GM23338 (cell line): ENCODE data around the gene LRFN4. TPM values are rescaled to one million over a fixed set of nuclear protein-coding genes. Genes with fewer than 3 reads are reported as not detected.
A peak's percentile ranks its signal among the peaks of the same experiment; 100 is the strongest.

Source experiments
- ATAC-seq: fragments of 200-7000 bp; cut with Tn5 transposase; 3 replicates; pipeline ENCODE4 v1.9.1; 2020
- DNase-seq: peaks from one replicate; pipeline ENCODE4 v3.0.0-alpha.2; 2015; ENCODE audit warnings: low spot score
- H2AFZ ChIP-seq: fragments of 200-600 bp; sonication (generic); 2 replicates; pipeline ENCODE4 v1.8.0; 2016; ENCODE audit warnings: antibody characterized with exemption, mild to moderate bottlenecking, moderate library complexity
- H3F3A ChIP-seq: fragments of 200-600 bp; sonication (generic); replicated peaks from 2 replicates; pipeline ENCODE4 v1.8.0; 2017; ENCODE audit warnings: antibody characterized with exemption, mixed run types, low read depth
- H3K27ac ChIP-seq: fragments of 200-600 bp; sonication (generic); 2 replicates; pipeline ENCODE4 v1.6.1; 2016; ENCODE audit warnings: low read depth
- H3K27me3 ChIP-seq: fragments of 200-600 bp; sonication (generic); 2 replicates; pipeline ENCODE4 v1.8.0; 2016; ENCODE audit warnings: mild to moderate bottlenecking, mixed run types, moderate library complexity; ENCODE audit not compliant: insufficient read depth
- H3K36me3 ChIP-seq: fragments of 200-600 bp; sonication (generic); 2 replicates; pipeline ENCODE4 v1.8.0; 2016; ENCODE audit warnings: mild to moderate bottlenecking; ENCODE audit not compliant: insufficient read depth
- H3K4me1 ChIP-seq: fragments of 200-600 bp; sonication (generic); 2 replicates; pipeline ENCODE4 v1.8.0; 2016; ENCODE audit warnings: mild to moderate bottlenecking, moderate library complexity; ENCODE audit not compliant: insufficient read depth
- H3K4me2 ChIP-seq: fragments of 200-600 bp; sonication (generic); 2 replicates; pipeline ENCODE4 v1.7.1; 2017; ENCODE audit warnings: mixed run types
- H3K4me3 ChIP-seq: fragments of 200-600 bp; sonication (generic); 2 replicates; pipeline ENCODE4 v1.6.1; 2016; ENCODE audit warnings: mixed run types
- H3K79me2 ChIP-seq: fragments of 200-600 bp; sonication (generic); replicated peaks from 2 replicates; pipeline ENCODE4 v1.8.0; 2017; ENCODE audit warnings: mild to moderate bottlenecking; ENCODE audit not compliant: insufficient read depth
- H3K9me2 ChIP-seq: fragments of 200-600 bp; sonication (generic); 2 replicates; pipeline ENCODE4 v1.8.0; 2017; ENCODE audit not compliant: insufficient read depth
- H4K20me1 ChIP-seq: fragments of 200-600 bp; sonication (generic); replicated peaks from 2 replicates; pipeline ENCODE4 v1.8.0; 2017; ENCODE audit warnings: mild to moderate bottlenecking; ENCODE audit not compliant: insufficient read depth
- H3K27ac Mint-ChIP-seq: 2 replicates; pipeline ENCODE4 v1.8.0; 2020; ENCODE audit warnings: inconsistent platforms, mild to moderate bottlenecking, moderate library complexity, mixed read lengths
- H3K27me3 Mint-ChIP-seq: 3 replicates; pipeline ENCODE4 v1.8.0; 2022; ENCODE audit warnings: low read depth, mild to moderate bottlenecking, moderate library complexity, mixed read lengths, inconsistent platforms; ENCODE audit not compliant: insufficient read depth, poor library complexity
- H3K36me3 Mint-ChIP-seq: 3 replicates; pipeline ENCODE4 v1.8.0; 2021; ENCODE audit warnings: low read depth, mild to moderate bottlenecking, inconsistent platforms, moderate library complexity, mixed read lengths
- H3K4me1 Mint-ChIP-seq: 3 replicates; pipeline ENCODE4 v1.8.0; 2020; ENCODE audit warnings: mild to moderate bottlenecking, inconsistent platforms, mixed read lengths
- H3K4me3 Mint-ChIP-seq: 3 replicates; pipeline ENCODE4 v1.8.0; 2021; ENCODE audit warnings: moderate library complexity, mild to moderate bottlenecking, inconsistent platforms, mixed read lengths
- H3K9me3 Mint-ChIP-seq: 3 replicates; pipeline ENCODE4 v1.8.0; 2020; ENCODE audit warnings: moderate library complexity, mild to moderate bottlenecking, inconsistent platforms, mixed read lengths
- CREB1 ChIP-seq: fragments of 250-450 bp; sonication (Bioruptor Pico); IDR thresholded peaks from 2 replicates; pipeline ENCODE4 v1.5.0; 2020; ENCODE audit warnings: low read depth, mild to moderate bottlenecking, moderate library complexity
- CTCF ChIP-seq, 2 experiments: fragments of 200-600 bp in 1 of 2; sonication (generic) in 1 of 2; conservative IDR thresholded peaks; 2 replicates each; pipeline versions ENCODE4 v1.5.1 to v1.6.1; 2016 to 2017; ENCODE audit warnings: antibody characterized with exemption in 2 of 2, low read depth in 2 of 2, mild to moderate bottlenecking in 2 of 2, moderate library complexity in 1 of 2
- EZH2 ChIP-seq: fragments of 200-600 bp; sonication (generic); IDR thresholded peaks from one replicate; pipeline ENCODE4 v1.8.0; 2017; ENCODE audit warnings: antibody characterized with exemption, mild to moderate bottlenecking, low read depth; ENCODE audit not compliant: unreplicated experiment
- EZH2phosphoT487 ChIP-seq: fragments of 200-600 bp; sonication (generic); IDR thresholded peaks from one replicate; pipeline ENCODE4 v1.8.1; 2018; ENCODE audit warnings: antibody characterized with exemption; ENCODE audit not compliant: unreplicated experiment
- JUNB ChIP-seq: IDR thresholded peaks from one replicate; pipeline ENCODE4 v1.6.1; 2016; ENCODE audit warnings: antibody characterized with exemption; ENCODE audit not compliant: unreplicated experiment
- NANOG ChIP-seq: IDR thresholded peaks from 2 replicates; pipeline ENCODE4 v1.6.1; 2016; ENCODE audit warnings: antibody characterized with exemption, borderline replicate concordance
- POLR2AphosphoS5 ChIP-seq: IDR thresholded peaks from 2 replicates; pipeline ENCODE4 v1.6.1; 2016; ENCODE audit warnings: antibody characterized with exemption, low read depth
- STAT1 ChIP-seq: IDR thresholded peaks from one replicate; pipeline ENCODE4 v1.6.1; 2016; ENCODE audit warnings: antibody characterized with exemption; ENCODE audit not compliant: unreplicated experiment
- ZNF114 ChIP-seq: fragments of 250-450 bp; sonication (Bioruptor Pico); IDR thresholded peaks from 2 replicates; pipeline ENCODE4 v1.5.0; 2020; ENCODE audit warnings: mild to moderate bottlenecking, moderate library complexity
- ZNF331 ChIP-seq: fragments of 250-450 bp; sonication (Bioruptor Pico); IDR thresholded peaks from 2 replicates; pipeline ENCODE4 v1.5.0; 2020; ENCODE audit warnings: low read depth, mild to moderate bottlenecking, moderate library complexity
- ZNF462 ChIP-seq: fragments of 250-450 bp; sonication (Bioruptor Pico); IDR thresholded peaks from 2 replicates; pipeline ENCODE4 v1.5.0; 2020; ENCODE audit warnings: mild to moderate bottlenecking, moderate library complexity
- polyA plus RNA-seq: library from polyadenylated mRNA; unstranded; fragments of >200 nt; fragmentation: Nextera tagmentation; extraction: Ambion mirVana; gene quantifications from 2 replicates; pipeline ENCODE4 v1.2.1, GENCODE V29; 2016
- total RNA-seq: library from RNA; depleted of rRNA; stranded (reverse); fragments of >200 nt; shearing (Covaris generic); gene quantifications from 2 replicates; pipeline ENCODE4 v1.2.3, GENCODE V29; 2014
- TF ChIP-seq, protein P1 (sequence below): IDR thresholded peaks from one replicate; pipeline ENCODE4 v1.6.1; 2018; ENCODE audit warnings: antibody characterized with exemption; ENCODE audit not compliant: unreplicated experiment

LRFN4 gene
- total and polyA plus RNA-seq, 2 experiments from 2014 or later, result 9.8 to 63.5 TPM

- TF ChIP-seq ZNF462 (CRISPR knock-in tag) (no peak), CTCF (conservative IDR thresholded peaks at IDR 0.05; ENCODE audit: low read depth in 2 of 2) (no peak), CREB1 (no peak), POLR2AphosphoS5 (no peak), ZNF331 (CRISPR knock-in tag) (no peak)
Measured at GRCh38 chr11:66888282-66888681, 31.4 kb downstream of the LRFN4 start (continued).

DNA sequence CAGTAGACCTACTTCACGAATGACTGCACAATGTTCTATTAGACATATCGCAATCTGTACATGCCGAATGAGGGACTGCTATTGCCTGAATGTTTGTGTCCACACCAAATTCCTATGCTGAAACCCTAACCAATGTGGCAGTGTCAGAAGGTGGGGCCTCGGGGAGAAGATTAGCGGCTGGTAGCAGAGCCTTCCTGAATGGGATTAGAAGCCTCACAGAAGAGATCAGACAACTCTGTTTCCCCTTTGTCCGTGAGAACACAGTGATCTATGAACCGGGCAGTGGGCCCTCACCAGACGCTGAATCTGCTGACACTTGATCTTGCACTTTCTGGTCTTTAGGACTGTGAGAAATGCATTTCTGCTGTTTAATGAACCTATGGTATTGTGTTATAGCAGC, 33.1 kb downstream of the LRFN4 start:
- Mint-ChIP-seq H3K36me3 (no peaks in the 10 kb centered on the region; the same call in 2 of the 3 replicates), H3K4me3 (no peak overlapping the region), H3K4me1 (peaks cover 39% of the 10 kb centered on the region), H3K27me3 (peaks cover 4% of the 10 kb centered on the region), H3K9me3 (no peaks in the 10 kb centered on the region), H3K27ac (peak overlapping the region; percentile 4; the same call in 1 of the 2 replicates)
- Histone ChIP-seq H3K36me3 (no peaks in the 10 kb centered on the region), H3K9me2 (no peaks in the 10 kb centered on the region), H2AFZ (no peak overlapping the region), H3K4me2 (no peak overlapping the region), H4K20me1 (no peaks in the 10 kb centered on the region), H3F3A (no peaks in the 10 kb centered on the region), H3K4me3 (no peak overlapping the region), H3K4me1 (no peaks in the 10 kb centered on the region; the same call in 1 of the 2 replicates), H3K27ac (no peak overlapping the region), H3K27me3 (no peaks in the 10 kb centered on the region), H3K79me2 (no peaks in the 10 kb centered on the region)
- ATAC-seq, result peak; percentile 18; the same call in 2 of the 3 replicates
- no peak for DNase-seq
- TF ChIP-seq, protein P1, sequence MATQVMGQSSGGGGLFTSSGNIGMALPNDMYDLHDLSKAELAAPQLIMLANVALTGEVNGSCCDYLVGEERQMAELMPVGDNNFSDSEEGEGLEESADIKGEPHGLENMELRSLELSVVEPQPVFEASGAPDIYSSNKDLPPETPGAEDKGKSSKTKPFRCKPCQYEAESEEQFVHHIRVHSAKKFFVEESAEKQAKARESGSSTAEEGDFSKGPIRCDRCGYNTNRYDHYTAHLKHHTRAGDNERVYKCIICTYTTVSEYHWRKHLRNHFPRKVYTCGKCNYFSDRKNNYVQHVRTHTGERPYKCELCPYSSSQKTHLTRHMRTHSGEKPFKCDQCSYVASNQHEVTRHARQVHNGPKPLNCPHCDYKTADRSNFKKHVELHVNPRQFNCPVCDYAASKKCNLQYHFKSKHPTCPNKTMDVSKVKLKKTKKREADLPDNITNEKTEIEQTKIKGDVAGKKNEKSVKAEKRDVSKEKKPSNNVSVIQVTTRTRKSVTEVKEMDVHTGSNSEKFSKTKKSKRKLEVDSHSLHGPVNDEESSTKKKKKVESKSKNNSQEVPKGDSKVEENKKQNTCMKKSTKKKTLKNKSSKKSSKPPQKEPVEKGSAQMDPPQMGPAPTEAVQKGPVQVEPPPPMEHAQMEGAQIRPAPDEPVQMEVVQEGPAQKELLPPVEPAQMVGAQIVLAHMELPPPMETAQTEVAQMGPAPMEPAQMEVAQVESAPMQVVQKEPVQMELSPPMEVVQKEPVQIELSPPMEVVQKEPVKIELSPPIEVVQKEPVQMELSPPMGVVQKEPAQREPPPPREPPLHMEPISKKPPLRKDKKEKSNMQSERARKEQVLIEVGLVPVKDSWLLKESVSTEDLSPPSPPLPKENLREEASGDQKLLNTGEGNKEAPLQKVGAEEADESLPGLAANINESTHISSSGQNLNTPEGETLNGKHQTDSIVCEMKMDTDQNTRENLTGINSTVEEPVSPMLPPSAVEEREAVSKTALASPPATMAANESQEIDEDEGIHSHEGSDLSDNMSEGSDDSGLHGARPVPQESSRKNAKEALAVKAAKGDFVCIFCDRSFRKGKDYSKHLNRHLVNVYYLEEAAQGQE, result no peak
- TF ChIP-seq NANOG (no peak), CTCF (conservative IDR thresholded peaks at IDR 0.05; ENCODE audit: low read depth in 2 of 2) (no peak), ZNF331 (CRISPR knock-in tag) (no peak), POLR2AphosphoS5 (no peak), ZNF114 (CRISPR knock-in tag) (no peak), EZH2phosphoT487 (no peak), JUNB (no peak), CREB1 (no peak), EZH2 (no peak), STAT1 (no peak)
